Measurements from ENCODE around the gene CAMK1. TPM values are rescaled to one million over a fixed set of nuclear protein-coding genes. Genes with fewer than 3 reads are reported as not detected.

The CAMK1 gene
- total and polyA plus RNA-seq, 2 donors (not counting 3 experiments of a cell fraction or from before 2014, with no cell fraction given) = 23.5 to 28.4 TPM

DNA sequence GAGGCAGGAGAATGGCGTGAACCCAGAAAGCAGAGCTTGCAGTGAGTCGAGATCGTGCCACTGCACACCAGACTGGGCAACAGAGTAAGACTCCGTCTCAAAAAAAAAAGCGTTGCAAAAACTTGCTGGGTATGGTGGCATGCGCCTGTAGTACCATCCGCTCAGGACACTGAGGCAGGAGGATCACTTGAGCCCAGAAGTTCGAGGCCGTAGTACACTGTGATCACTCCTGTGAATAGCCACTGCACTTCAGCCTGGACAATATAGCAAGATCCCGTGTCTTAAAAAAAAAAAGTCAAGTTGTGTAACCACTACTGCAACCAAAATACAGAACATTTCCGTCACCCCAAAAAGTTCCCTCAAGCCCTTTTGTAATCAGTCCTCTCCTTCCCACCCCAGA is 24.7 kb upstream of the CAMK1 start:
- Histone ChIP-seq H3K36me3 (ENCODE audit: control insufficient read depth in 2 of 2, extremely low read depth in 1 of 2, insufficient read depth in 2 of 2, low read length in 2 of 2) (peaks cover 3 to 11% of the 10 kb centered on the region in 2 experiments), H3K9ac (replicated peaks; ENCODE audit: extremely low read depth, insufficient read depth, low read length) (no peak overlapping the region), H3K4me1 (ENCODE audit: control insufficient read depth, extremely low read depth, insufficient read depth, low read length) (peaks cover 13% of the 10 kb centered on the region), H3K4me3 (replicated peaks in 1 of 3; ENCODE audit: insufficient read depth in 1 of 3, low read depth in 1 of 3, low read length in 3 of 3) (no peak overlapping the region), H2AFZ (ENCODE audit: low read depth, low read length) (no peak overlapping the region), H3K79me2 (ENCODE audit: control insufficient read depth, insufficient read depth, low read length) (peaks cover 43% of the 10 kb centered on the region), H4K20me1 (replicated peaks; ENCODE audit: control insufficient read depth, extremely low read depth, insufficient read depth, low read length) (no peaks in the 10 kb centered on the region), H3K4me2 (ENCODE audit: insufficient read depth, low read length) (no peak overlapping the region), H3K9me3 (replicated peaks; ENCODE audit: control insufficient read depth, insufficient read depth, low read length) (no peaks in the 10 kb centered on the region), H3K9me1 (replicated peaks; ENCODE audit: control insufficient read depth, extremely low read depth, insufficient read depth, low read length) (no peaks in the 10 kb centered on the region), H3K27ac (ENCODE audit: insufficient read depth, low read depth, low read length) (no peak overlapping the region), H3K27me3 (ENCODE audit: control insufficient read depth in 2 of 2, insufficient read depth in 2 of 2, low read length in 2 of 2) (no peaks in the 10 kb centered on the region)
- BruUV-seq (replicated peaks) = no TSS peak
- CTCF ChIA-PET = no interaction called here
- DNase-seq (ENCODE audit: low read depth, low spot score) (no peak), FAIRE-seq (no peak)
- TF ChIP-seq POLR2A (IDR thresholded peaks at IDR 0.05; ENCODE audit: low read depth, low read length) (no peak), GATA2 (IDR thresholded peaks at IDR 0.05; ENCODE audit: insufficient read depth, insufficient read length, low read depth, low read length) (no peak), EZH2 (IDR thresholded peaks at IDR 0.05; ENCODE audit: borderline replicate concordance, low read depth, low read length, severe bottlenecking) (no peak)
- TF ChIP-seq, protein P1, sequence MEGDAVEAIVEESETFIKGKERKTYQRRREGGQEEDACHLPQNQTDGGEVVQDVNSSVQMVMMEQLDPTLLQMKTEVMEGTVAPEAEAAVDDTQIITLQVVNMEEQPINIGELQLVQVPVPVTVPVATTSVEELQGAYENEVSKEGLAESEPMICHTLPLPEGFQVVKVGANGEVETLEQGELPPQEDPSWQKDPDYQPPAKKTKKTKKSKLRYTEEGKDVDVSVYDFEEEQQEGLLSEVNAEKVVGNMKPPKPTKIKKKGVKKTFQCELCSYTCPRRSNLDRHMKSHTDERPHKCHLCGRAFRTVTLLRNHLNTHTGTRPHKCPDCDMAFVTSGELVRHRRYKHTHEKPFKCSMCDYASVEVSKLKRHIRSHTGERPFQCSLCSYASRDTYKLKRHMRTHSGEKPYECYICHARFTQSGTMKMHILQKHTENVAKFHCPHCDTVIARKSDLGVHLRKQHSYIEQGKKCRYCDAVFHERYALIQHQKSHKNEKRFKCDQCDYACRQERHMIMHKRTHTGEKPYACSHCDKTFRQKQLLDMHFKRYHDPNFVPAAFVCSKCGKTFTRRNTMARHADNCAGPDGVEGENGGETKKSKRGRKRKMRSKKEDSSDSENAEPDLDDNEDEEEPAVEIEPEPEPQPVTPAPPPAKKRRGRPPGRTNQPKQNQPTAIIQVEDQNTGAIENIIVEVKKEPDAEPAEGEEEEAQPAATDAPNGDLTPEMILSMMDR (IDR thresholded peaks at IDR 0.05; ENCODE audit: extremely low read depth in 1 of 2, insufficient read depth in 1 of 2, low read depth in 1 of 2, low read length in 2 of 2) = no peak
- intact Hi-C loops (cut with micrococcal nuclease) (loop anchor here (5.0 kb wide), 1 partner anchor 77 kb away; no protein-coding TSS in a partner anchor), dilution Hi-C loops (cut with MboI; ENCODE audit: extremely low pct_ligation_motif_present, low sequenced_read_pairs) (no loop called here)
- POLR2A ChIA-PET = no interaction called here

DNA sequence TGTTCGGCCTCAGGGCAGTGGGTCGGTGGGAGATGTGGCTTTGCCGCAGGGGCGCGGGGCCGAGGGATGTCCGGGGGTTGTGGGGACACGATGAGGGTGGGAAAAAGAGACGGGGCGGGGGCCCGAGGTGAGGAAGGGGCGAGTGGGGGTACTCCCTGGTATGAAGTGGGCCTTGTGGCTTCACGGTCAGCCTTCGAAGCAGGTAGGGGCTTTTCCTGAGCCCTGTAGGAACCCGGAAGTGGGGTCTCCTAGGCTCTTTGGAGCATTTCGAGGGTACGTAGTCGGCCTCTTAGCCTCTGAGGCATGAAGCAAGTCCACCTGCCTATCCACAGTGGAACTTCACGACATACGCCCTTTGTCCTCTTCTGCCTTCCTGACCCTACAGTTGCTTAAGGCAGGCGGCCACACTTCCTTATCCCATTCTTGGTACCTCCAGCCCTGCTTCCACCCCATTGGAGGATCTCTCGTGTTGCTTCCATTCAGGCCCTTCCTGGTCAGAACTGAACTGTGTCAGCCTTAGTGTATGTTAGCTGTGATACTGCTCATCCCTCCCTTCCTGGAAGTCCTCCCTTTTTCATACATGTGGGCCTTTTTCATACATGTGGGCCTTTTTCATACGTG is 23.5 kb upstream of the CAMK1 start:
- POLR2A ChIA-PET = interaction anchor here (0.7 to 1.0 kb wide), 4 partner anchors 23 to 140 kb away, joined by 3 read pairs; partner anchors contain the start of genes CAMK1, CRELD1 and OGG1
- FAIRE-seq = peak; percentile 60
- dilution Hi-C loops (cut with MboI; ENCODE audit: extremely low pct_ligation_motif_present, low sequenced_read_pairs) = no loop called here

More for the DNA sequence above, 23.5 kb upstream of the CAMK1 start:
- Histone ChIP-seq H4K20me1 (replicated peaks; ENCODE audit: control insufficient read depth, extremely low read depth, insufficient read depth, low read length) (no peaks in the 10 kb centered on the region), H3K9ac (replicated peaks; ENCODE audit: extremely low read depth, insufficient read depth, low read length) (peak overlapping the region; percentile 97), H2AFZ (ENCODE audit: low read depth, low read length) (peak overlapping the region; percentile 12), H3K27ac (ENCODE audit: insufficient read depth, low read depth, low read length) (peak overlapping the region; percentile 93), H3K4me3 (replicated peaks in 1 of 3; ENCODE audit: insufficient read depth in 1 of 3, low read depth in 1 of 3, low read length in 3 of 3) (peak overlapping the region; percentile 68 to 88 (median 88)), H3K36me3 (ENCODE audit: control insufficient read depth in 2 of 2, extremely low read depth in 1 of 2, insufficient read depth in 2 of 2, low read length in 2 of 2) (peaks cover 2 to 9% of the 10 kb centered on the region in 2 experiments), H3K9me1 (replicated peaks; ENCODE audit: control insufficient read depth, extremely low read depth, insufficient read depth, low read length) (no peaks in the 10 kb centered on the region), H3K4me1 (ENCODE audit: control insufficient read depth, extremely low read depth, insufficient read depth, low read length) (peaks cover 13% of the 10 kb centered on the region), H3K4me2 (ENCODE audit: insufficient read depth, low read length) (peak overlapping the region; percentile 68), H3K9me3 (replicated peaks; ENCODE audit: control insufficient read depth, insufficient read depth, low read length) (no peaks in the 10 kb centered on the region), H3K79me2 (ENCODE audit: control insufficient read depth, insufficient read depth, low read length) (peaks cover 43% of the 10 kb centered on the region), H3K27me3 (ENCODE audit: control insufficient read depth in 2 of 2, insufficient read depth in 2 of 2, low read length in 2 of 2) (no peaks in the 10 kb centered on the region)
- TSS peak; percentile 42 for BruUV-seq (replicated peaks)
- intact Hi-C loops (cut with micrococcal nuclease) = loop anchor here (1.0 to 5.0 kb wide), 4 partner anchors 16 to 144 kb away; partner anchors contain the start of genes IL17RC and MTMR14
- CTCF ChIA-PET = interaction anchor here (0.7 to 1.8 kb wide), 7 partner anchors 10 to 153 kb away, joined by 3 to 10 read pairs (median 4); partner anchors contain the start of gene CRELD1
- DNase-seq (ENCODE audit: low read depth, low spot score) = peak; percentile 56
- no peak for TF ChIP-seq POLR2AphosphoS5 (IDR thresholded peaks at IDR 0.05; ENCODE audit: insufficient read depth, low read depth, low read length)
- peak; percentile 77 for TF ChIP-seq POLR2A (IDR thresholded peaks at IDR 0.05; ENCODE audit: low read depth, low read length)
